ENCODE results near the gene SF3B1. TPM values are rescaled to one million over a fixed set of nuclear protein-coding genes. Genes with fewer than 3 reads are reported as not detected.
A peak's percentile ranks its signal among the peaks of the same experiment; 100 is the strongest.
"Not testable (repeated sequence)": the region's sequence is repeated elsewhere in the genome, so short reads cannot be mapped to it uniquely, and the experiment has no call there.

Gene SF3B1
- total and polyA plus RNA-seq, 2 of the 13 experiments (the other 11 are each of a cell fraction or from before 2014, with no cell fraction given), result 387 to 750 TPM

DNA sequence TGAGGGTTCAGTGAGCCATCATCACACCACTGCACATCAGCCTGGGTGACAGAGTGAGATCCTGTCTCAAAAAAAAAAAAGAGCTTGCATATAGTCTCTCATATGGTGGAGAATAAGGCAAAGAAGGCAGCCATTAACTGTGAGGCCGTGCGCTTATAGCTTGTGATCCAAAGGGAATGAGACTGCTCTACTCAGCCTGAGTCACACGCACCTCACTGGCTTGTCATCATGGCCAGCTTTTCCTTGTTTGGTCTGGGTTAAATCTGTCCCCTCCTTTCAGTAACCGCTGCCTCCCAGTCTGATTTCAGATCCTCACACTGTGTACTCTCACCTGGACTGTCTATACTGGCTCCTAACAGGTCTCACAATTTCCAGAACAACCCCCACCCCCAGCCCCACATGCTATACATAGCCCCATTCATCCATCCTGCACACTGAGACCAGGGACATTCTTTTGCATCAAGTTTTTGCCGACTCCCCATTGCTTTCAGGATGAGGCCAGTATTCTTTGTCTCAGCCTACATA is 88.9 kb downstream of the SF3B1 start:
- ChIA-PET POLR2A (no interaction called here), CTCF (ENCODE audit: low intra/inter-chr PET ratio, low total read pairs) (no interaction called here)
- peaks cover 2 to 24% of the 10 kb centered on the region in 2 experiments; a peak in 2 of 5 replicates for H3K27me3 ChIP-seq (ENCODE audit: control insufficient read depth in 1 of 2, insufficient read depth in 2 of 2, low read length in 2 of 2)
- intact Hi-C loops (cut with micrococcal nuclease; ENCODE audit: unreplicated experiment), result no loop called here
- TF ChIP-seq, protein P1, sequence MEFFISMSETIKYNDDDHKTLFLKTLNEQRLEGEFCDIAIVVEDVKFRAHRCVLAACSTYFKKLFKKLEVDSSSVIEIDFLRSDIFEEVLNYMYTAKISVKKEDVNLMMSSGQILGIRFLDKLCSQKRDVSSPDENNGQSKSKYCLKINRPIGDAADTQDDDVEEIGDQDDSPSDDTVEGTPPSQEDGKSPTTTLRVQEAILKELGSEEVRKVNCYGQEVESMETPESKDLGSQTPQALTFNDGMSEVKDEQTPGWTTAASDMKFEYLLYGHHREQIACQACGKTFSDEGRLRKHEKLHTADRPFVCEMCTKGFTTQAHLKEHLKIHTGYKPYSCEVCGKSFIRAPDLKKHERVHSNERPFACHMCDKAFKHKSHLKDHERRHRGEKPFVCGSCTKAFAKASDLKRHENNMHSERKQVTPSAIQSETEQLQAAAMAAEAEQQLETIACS (CRISPR knock-in tag; IDR thresholded peaks at IDR 0.05), result no peak
- TF ChIP-seq ZNF337 (CRISPR knock-in tag; IDR thresholded peaks at IDR 0.05; ENCODE audit: borderline replicate concordance, low read depth), result no peak
- no peak for TF ChIP-seq ZBTB38 (CRISPR knock-in tag; IDR thresholded peaks at IDR 0.05)
- no peak for TF ChIP-seq ZFP36L2 (CRISPR knock-in tag; IDR thresholded peaks at IDR 0.05)
- no peak for TF ChIP-seq ZNF652 (CRISPR knock-in tag; IDR thresholded peaks at IDR 0.05; ENCODE audit: borderline replicate concordance, low read depth)
- no peak for TF ChIP-seq ZSCAN9 (CRISPR knock-in tag; IDR thresholded peaks at IDR 0.05; ENCODE audit: borderline replicate concordance)
- H3K4me1 ChIP-seq (ENCODE audit: insufficient read depth, low read length), result no peaks in the 10 kb centered on the region
- DNase-seq (ENCODE audit: low spot score) (no peak), FAIRE-seq (no peak), ATAC-seq (peak; percentile 46)
- no peak overlapping the region for H3K4me2 ChIP-seq (ENCODE audit: low read depth, low read length)
- H3K36me3 ChIP-seq (replicated peaks in 1 of 2; ENCODE audit: control insufficient read depth in 1 of 2, insufficient read depth in 2 of 2, low read length in 2 of 2), result no peaks in the 10 kb centered on the region
- BruUV-seq (replicated peaks), result no TSS peak
- WGBS (ENCODE audit: low lambda C conversion rate), result 19% methylated on average over 5 of the region's 5 CpGs
- H3K4me3 ChIP-seq (replicated peaks in 1 of 3; ENCODE audit: insufficient read depth in 1 of 3, low read depth in 2 of 3, low read length in 3 of 3), result no peak overlapping the region
- no peak overlapping the region for H2AFZ ChIP-seq (ENCODE audit: low read length)
- in situ Hi-C loops (cut with HindIII; ENCODE audit: extremely low pct_ligation_motif_present, low pct_unique_long_range_greater_than_20kb), result no loop called here
- H4K20me1 ChIP-seq (ENCODE audit: insufficient read depth, low read length), result no peaks in the 10 kb centered on the region
- no peak overlapping the region for H3K27ac ChIP-seq (ENCODE audit: extremely low read length, insufficient read depth, low read length)
- H3K9ac ChIP-seq (ENCODE audit: insufficient read depth, low read depth, low read length), result no peak overlapping the region
- no peaks in the 10 kb centered on the region for H3K9me3 ChIP-seq (ENCODE audit: low read length)
- H3K79me2 ChIP-seq (ENCODE audit: insufficient read depth, low read length), result no peaks in the 10 kb centered on the region

DNA sequence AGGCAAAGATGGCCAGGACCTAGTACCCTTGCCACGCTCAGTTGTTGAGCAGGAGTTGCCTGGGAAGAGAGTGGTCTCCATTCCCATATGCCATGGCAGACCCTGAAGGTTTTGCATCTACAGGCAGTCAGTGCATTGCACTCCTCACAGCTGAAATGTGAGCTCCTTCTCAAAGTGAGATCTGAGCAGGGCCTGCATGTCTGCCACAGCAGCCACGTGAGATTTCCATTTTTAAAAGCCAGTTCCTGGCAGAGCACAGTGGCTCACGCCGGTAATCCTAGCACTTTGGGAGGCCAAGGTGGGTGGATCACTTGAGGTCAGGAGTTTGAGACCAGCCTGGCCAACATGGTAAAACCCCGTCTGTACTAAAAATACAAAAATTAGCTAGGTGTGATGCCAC is 90.9 kb downstream of the SF3B1 start:
- H2AFZ ChIP-seq (ENCODE audit: low read length); H3K4me2 ChIP-seq (ENCODE audit: low read depth, low read length); CTCF ChIA-PET (ENCODE audit: low intra/inter-chr PET ratio, low total read pairs); BruUV-seq (replicated peaks); DNase-seq (ENCODE audit: low spot score); H4K20me1 ChIP-seq (ENCODE audit: insufficient read depth, low read length); H3K79me2 ChIP-seq (ENCODE audit: insufficient read depth, low read length); ATAC-seq; H3K4me1 ChIP-seq (ENCODE audit: insufficient read depth, low read length); POLR2A ChIA-PET; H3K9me3 ChIP-seq (ENCODE audit: low read length); FAIRE-seq; in situ Hi-C loops (cut with HindIII; ENCODE audit: extremely low pct_ligation_motif_present, low pct_unique_long_range_greater_than_20kb); H3K27ac ChIP-seq (ENCODE audit: extremely low read length, insufficient read depth, low read length); H3K9ac ChIP-seq (ENCODE audit: insufficient read depth, low read depth, low read length); H3K4me3 ChIP-seq (replicated peaks in 1 of 3; ENCODE audit: insufficient read depth in 1 of 3, low read depth in 2 of 3, low read length in 3 of 3); H3K36me3 ChIP-seq (replicated peaks in 1 of 2; ENCODE audit: control insufficient read depth in 1 of 2, insufficient read depth in 2 of 2, low read length in 2 of 2): not testable (repeated sequence)
- 38% methylated on average over 5 of the region's 5 CpGs for WGBS (ENCODE audit: low lambda C conversion rate)
- intact Hi-C loops (cut with micrococcal nuclease; ENCODE audit: unreplicated experiment), result loop anchor here (5.0 kb wide), 1 partner anchor 902 kb away; no protein-coding TSS in a partner anchor
- peaks cover 2 to 24% of the 10 kb centered on the region in 2 experiments; a peak in 2 of 5 replicates for H3K27me3 ChIP-seq (ENCODE audit: control insufficient read depth in 1 of 2, insufficient read depth in 2 of 2, low read length in 2 of 2)
